GM12891 (cell line): Measurements from ENCODE around the gene NCS1.

Experiments
- DNase-seq: peaks from one replicate; pipeline ENCODE4 v3.0.0; 2011; ENCODE audit warnings: low spot score; ENCODE audit not compliant: insufficient read length
- FAIRE-seq: peaks from 2 replicates; lab custom pipeline; 2011; peaks lifted over from hg19 to GRCh38; lab: Jason Lieb, UNC
- PAX5 ChIP-seq: IDR thresholded peaks from 2 replicates; pipeline ENCODE4 v1.6.1; 2011; ENCODE audit warnings: low read length, moderate library complexity, mild to moderate bottlenecking; ENCODE audit not compliant: insufficient read depth, severe bottlenecking
- POLR2A ChIP-seq: IDR thresholded peaks from 2 replicates; pipeline ENCODE4 v1.6.1; 2011; ENCODE audit warnings: low read depth, low read length, control low read depth
- POLR2AphosphoS5 ChIP-seq: IDR thresholded peaks from 2 replicates; pipeline ENCODE4 v1.6.1; 2011; ENCODE audit warnings: low read depth, low read length, control low read depth
- POU2F2 ChIP-seq: IDR thresholded peaks from 2 replicates; pipeline ENCODE4 v1.6.1; 2011; ENCODE audit warnings: low read depth, mild to moderate bottlenecking, control low read depth, low read length, moderate library complexity
- SPI1 ChIP-seq: IDR thresholded peaks from 2 replicates; pipeline ENCODE4 v1.6.1; 2011; ENCODE audit warnings: low read depth, low read length, control low read depth
- TAF1 ChIP-seq: IDR thresholded peaks from 2 replicates; pipeline ENCODE4 v1.6.1; 2011; ENCODE audit warnings: low read depth, low read length, control low read depth

NCS1 gene

DNA sequence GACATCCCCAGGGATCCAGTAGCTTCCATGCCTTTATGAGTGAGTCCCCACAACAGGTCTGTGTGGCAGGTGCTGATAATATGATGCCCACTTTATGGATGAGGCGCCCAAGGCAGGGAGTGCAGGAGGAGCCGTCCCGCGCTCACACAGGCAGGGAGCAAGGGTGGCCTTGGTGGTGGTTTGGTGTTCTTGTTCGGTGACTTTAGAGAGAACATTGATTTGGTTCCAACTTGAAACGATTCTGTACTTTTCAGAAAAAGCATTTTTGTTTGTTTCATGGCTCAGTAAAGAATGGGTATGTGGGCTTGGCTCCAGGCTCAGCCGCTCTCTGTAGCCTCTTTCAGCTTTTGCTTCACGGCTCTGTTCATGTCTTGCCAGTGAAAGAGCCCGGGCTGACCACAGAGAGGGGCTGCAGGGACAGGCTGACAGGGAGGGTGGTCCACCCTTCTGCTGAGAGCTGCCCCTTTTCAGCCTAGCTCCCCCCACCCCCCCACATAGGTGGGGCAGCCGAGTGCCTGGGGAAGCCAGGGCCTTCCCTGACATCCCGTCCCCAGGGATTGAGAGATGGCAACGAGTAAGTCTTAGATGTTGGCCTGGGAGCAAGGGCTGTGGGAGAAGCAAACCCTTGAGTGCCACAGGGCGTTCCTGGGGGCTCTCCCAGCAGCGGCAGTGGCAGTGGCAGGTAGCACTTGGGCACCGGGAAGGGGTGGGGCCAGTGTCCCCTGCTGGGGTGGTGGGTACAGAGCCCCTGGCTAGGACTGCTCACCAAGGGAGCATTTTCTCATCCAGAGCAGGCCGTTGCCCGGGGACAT, 28.0 kb downstream of the NCS1 start:
- DNase-seq: no peak
- TF ChIP-seq TAF1 (no peak), POLR2A (no peak), POLR2AphosphoS5 (no peak), SPI1 (no peak), POU2F2 (no peak), PAX5 (no peak)
- FAIRE-seq: no peak

DNA sequence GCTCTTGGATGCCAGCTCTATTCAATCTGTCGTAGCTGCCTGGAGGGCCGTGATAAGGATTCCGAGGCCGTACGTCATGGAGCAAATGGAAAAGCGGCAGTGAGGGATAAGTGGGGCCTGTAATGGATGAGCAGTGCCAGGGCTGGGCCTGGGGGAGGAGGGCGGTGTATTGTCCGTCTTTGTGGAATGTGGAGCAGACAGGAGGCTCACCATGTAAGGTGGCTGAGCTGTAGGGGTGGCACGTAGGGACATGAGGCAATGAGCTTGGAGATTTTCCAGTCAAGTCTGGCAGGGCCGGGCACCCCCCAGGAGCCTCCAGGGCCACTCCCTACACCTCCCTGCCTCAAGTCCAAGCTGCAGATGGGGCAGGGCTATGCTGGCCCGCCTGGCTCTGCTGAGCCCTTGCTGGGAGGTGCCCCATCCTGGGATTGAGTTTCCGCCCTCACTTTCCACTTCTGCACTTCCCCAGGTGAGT, 29.2 kb downstream of the NCS1 start:
- DNase-seq: no peak
- FAIRE-seq: no peak
- TF ChIP-seq TAF1 (no peak), SPI1 (no peak), POLR2AphosphoS5 (no peak), PAX5 (no peak), POLR2A (no peak), POU2F2 (no peak)

DNA sequence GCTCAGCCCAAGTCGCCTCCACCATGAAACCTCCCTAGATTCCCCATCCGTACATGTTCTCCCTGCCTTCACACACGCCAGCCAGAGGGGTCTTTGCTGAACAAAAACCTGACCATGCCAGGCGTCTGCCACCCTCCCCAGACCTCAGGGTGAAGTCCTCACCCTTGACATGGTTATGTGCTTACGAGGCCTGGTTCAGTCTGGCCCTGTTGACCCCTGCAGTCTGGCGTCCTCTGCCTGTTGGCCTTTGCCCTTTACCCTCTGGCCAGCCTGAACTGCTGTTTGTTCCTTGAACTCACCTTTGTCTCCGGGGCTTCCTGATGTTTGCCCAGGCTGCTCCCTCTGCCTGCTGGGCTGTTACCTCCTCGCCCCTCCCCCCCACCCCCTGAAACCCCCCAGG, 29.8 kb downstream of the NCS1 start:
- TF ChIP-seq SPI1: no peak
- no peak for TF ChIP-seq TAF1
- FAIRE-seq: no peak
- no peak for DNase-seq

DNA sequence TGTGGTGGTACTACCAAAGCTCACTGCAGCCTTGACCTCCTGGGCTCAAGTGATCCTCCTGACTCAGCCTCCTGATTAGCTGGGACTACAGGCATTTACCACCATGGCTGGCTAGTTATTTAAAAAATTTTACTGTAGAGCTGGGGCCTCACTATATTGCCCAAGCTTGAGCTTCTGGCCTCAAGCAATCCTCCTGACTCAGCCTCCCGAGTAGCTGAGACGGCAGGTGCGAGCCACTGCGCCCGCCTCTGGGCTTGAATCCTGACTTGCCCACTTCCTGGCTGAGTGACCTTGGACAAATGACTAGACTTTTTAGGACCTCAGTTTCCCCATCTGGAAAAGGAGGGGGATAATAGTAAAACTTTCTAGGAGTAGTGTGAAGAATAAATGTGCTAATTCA, 32.1 kb downstream of the NCS1 start:
- DNase-seq (no peak), FAIRE-seq (no peak)
- TF ChIP-seq POU2F2: no peak
- TF ChIP-seq POLR2A: no peak
- TF ChIP-seq SPI1: no peak
- no peak for TF ChIP-seq TAF1
- no peak for TF ChIP-seq POLR2AphosphoS5
- TF ChIP-seq PAX5: no peak

DNA sequence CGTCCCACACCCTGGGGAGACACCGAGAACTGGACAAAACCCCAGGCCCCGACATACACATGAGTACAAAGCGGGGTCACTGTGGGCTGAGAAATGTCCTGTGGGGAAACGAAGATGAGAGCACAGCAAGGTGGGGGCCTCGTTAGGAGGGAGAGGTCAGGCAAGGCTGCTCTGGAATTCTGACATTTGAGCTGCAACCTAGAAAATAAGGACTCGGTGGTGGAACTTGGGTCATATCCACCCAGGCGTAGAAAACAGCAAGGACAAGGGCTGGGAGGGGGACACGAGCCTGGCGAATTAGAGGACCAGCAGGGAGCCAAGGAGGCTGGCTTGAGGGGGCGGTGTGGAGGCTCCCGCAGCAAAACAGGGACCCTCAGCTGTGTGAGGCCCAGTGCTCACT, 32.8 kb downstream of the NCS1 start:
- TF ChIP-seq PAX5: no peak
- no peak for TF ChIP-seq TAF1
- TF ChIP-seq POLR2A: no peak
- no peak for TF ChIP-seq SPI1
- TF ChIP-seq POU2F2: no peak
- no peak for TF ChIP-seq POLR2AphosphoS5
- FAIRE-seq (no peak), DNase-seq (no peak)

DNA sequence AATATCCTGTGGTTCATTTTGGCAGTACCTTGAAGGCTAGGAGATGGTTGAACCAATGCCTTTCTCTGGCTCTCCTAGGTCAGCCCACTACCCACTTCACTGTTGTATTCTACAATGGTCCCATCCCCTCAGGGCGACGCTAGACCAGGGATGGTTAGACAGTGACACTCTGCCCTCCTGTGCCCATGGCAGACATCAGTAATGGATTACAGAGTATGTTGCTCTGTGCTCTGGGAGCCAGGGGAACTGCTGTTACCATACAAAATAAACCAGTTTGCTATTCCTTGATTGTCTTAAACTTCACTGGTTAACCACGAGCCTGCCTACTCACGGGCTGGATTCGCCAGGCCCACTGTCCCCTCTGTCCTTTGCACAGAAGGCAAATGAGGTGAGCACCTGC, 33.7 kb downstream of the NCS1 start:
- no peak for TF ChIP-seq TAF1
- TF ChIP-seq POU2F2: no peak
- no peak for TF ChIP-seq SPI1
- no peak for TF ChIP-seq POLR2AphosphoS5
- TF ChIP-seq PAX5: no peak
- no peak for TF ChIP-seq POLR2A
- FAIRE-seq: no peak
- no peak for DNase-seq

DNA sequence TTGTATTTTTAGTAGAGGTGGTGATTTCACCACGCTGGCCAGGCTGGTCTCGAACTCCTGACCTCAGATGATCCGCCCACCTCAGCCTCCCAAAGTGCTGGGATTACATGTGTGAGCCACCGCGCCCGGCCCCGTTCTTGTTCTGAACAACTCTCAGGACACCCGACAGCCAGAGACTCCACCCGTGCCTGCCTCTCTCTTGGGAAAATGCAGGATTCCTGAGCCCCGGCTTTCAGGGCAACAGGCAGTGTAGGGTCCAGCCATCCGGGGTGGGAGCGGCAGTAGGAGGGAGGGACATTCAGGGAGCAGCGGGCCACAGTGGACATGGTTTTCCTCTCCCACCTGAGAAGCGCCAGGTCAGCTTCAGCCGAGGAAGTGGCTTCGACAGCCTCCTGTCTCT, 34.4 kb downstream of the NCS1 start:
- FAIRE-seq: no peak
- DNase-seq: no peak
- TF ChIP-seq PAX5: no peak

DNA sequence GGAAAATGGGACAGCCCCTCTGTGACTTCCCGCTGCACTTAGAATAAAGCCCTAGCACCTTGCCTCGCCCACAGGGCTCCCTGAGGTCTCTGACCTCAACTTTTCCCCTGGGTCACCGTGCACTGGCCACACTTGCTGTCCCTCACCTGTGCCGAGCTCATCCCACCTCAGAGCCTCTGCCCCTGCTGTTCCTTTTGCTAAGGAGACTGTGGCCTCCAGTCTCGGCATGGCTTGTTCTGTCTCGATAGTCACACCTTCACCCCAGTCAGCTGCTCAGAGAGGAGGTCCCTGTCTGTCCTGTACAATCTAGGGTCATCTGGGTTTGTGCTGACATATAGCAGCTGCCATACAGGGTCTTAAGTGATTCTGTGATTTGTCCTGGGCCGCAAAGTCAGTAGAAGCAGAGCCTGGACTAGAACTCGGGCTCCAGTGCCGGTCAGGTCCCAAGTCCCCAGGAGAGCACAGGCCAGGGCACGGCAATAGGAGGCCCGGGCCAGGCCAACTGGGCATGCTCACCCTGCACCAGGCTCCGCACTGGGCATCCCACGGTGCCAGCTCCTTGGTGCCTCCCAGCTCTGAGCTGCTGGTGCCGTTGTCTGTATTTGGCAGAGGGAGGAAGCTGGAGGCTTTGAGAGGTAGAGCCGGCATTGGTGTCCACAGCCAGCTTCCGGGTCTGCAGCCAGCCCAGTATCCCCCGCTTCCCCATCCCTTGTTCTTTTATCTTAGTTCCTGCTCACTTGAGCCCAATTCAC, 35.2 kb downstream of the NCS1 start:
- TF ChIP-seq POU2F2: no peak
- TF ChIP-seq PAX5: no peak
- TF ChIP-seq POLR2AphosphoS5: no peak
- no peak for TF ChIP-seq TAF1
- no peak for TF ChIP-seq SPI1
- TF ChIP-seq POLR2A: no peak
- DNase-seq (no peak), FAIRE-seq (no peak)

DNA sequence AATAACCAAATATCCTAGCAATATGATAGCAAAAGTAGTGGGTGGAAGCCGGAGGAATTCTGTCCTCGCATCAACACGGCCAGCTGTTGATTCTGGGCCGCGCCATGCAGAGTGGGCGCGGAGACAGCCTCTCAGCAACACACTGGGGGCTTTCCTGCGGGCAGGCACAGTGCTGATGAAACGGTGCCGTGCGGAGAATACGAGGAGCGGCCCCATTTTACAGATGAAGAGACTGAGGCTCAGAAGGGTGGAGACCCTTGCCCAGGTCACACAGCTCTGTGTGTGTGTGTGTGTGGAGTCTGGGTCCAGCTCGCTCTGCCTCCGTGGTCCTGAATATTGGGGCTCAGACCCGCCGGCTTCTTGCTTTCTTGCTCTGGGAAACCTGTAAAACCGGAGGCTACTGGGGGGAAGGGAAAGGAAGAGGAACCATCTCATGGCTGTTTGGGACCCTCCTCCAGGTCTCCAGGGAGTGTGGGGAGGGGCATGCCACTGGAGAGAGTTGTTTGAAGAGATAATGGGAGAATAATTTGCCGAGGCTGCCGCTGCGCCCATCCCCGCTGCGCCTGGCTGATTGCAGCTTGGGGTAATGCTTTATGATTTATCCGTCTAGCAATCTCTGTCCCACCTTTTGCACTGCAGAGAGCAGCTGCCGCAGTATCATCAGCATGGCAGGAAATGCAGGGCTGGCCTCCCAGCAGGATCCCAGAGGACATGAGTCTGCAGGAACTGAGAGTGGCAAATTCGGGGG, 36.6 kb downstream of the NCS1 start:
- TF ChIP-seq PAX5 (no peak), SPI1 (no peak), POU2F2 (no peak), POLR2AphosphoS5 (no peak), POLR2A (no peak), TAF1 (no peak)
- DNase-seq (no peak), FAIRE-seq (no peak)

DNA sequence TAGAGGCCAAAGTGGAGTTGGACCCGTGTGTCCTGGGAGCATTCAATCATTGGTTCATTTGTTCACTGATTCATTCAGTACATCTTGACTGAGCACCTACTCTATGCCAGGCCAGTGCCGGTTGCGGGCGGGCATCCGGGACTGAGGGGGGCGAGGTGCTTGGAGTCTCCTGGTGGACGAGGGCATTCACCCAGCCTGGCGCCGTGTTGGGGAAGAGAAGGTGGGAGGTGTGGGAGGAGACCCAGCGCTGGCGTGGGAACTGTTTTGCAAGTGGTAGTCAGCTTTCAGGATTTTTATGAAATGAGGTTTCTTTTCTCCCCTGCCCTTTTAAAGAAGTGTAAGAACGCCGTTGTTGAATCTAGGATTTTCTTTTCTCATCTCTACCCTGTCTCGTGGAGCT, 37.2 kb downstream of the NCS1 start:
- TF ChIP-seq POLR2AphosphoS5: no peak
- TF ChIP-seq POLR2A: no peak
- TF ChIP-seq PAX5: no peak
- TF ChIP-seq SPI1: no peak
- no peak for TF ChIP-seq POU2F2
- no peak for TF ChIP-seq TAF1
- FAIRE-seq (no peak), DNase-seq (no peak)
